GM12875 (cell line): Measurements from ENCODE around the gene PAPSS1.

Experiments used
- H3K4me3 ChIP-seq: one replicate; pipeline ENCODE4 v1.5.1; 2011; ENCODE audit warnings: low read depth, low read length, control low read depth
- TF ChIP-seq, protein P1 (sequence below): IDR thresholded peaks from 2 replicates; pipeline ENCODE4 v1.5.1; 2011; ENCODE audit warnings: low read depth, mild to moderate bottlenecking, control low read depth, inconsistent platforms, low read length, moderate library complexity, borderline replicate concordance; ENCODE audit not compliant: insufficient read depth

PAPSS1 gene

GRCh38 chr4:107624024-107624423 lies 96.0 kb downstream of the PAPSS1 start:
- TF ChIP-seq, protein P1, sequence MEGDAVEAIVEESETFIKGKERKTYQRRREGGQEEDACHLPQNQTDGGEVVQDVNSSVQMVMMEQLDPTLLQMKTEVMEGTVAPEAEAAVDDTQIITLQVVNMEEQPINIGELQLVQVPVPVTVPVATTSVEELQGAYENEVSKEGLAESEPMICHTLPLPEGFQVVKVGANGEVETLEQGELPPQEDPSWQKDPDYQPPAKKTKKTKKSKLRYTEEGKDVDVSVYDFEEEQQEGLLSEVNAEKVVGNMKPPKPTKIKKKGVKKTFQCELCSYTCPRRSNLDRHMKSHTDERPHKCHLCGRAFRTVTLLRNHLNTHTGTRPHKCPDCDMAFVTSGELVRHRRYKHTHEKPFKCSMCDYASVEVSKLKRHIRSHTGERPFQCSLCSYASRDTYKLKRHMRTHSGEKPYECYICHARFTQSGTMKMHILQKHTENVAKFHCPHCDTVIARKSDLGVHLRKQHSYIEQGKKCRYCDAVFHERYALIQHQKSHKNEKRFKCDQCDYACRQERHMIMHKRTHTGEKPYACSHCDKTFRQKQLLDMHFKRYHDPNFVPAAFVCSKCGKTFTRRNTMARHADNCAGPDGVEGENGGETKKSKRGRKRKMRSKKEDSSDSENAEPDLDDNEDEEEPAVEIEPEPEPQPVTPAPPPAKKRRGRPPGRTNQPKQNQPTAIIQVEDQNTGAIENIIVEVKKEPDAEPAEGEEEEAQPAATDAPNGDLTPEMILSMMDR: no peak
- no peak overlapping the region for H3K4me3 ChIP-seq

DNA sequence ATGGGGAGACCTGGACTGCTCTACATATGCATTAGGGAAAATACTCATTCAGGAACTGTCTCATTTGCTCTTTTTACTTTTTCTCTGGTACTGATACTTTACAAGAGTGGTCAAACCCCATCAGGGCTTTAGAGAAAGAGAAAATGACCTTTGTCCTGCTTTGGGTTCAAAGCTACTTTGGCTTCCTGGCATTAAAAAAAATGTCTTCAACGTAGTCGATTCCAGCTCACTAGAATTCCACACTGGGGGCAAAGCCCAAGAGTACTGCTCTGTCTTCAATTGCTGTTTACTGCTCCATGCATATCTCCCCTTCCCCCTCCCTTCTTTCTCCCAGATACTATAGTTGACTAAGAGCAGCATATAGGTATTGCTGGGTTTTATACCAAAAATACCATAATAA lies 98.0 kb downstream of the PAPSS1 start:
- H3K4me3 ChIP-seq: no peak overlapping the region
- TF ChIP-seq, protein P1: no peak

- no peak overlapping the region for H3K4me3 ChIP-seq
- TF ChIP-seq, protein P1: no peak
These were observed 100.3 kb downstream of the PAPSS1 start for GRCh38 chr4:107619731-107620130.

DNA sequence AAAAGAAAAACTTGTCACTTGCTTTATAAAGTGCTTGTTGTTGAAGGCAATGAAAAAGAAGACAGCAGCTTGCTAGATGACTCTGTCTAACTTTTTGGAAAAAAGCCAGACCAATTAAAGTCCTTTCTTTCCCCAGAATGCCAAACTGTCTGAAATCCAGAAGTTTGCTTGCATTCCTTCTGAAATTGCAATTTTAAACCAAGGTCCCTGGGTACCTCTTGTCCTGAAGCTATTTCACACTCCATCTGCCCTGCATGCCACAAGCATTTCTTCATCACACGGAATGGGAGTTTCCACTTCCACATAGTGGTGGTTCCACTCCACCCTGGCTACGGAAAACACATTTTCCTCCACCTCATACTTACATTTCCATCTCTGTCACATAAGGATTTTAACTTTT lies 101.0 kb downstream of the PAPSS1 start:
- TF ChIP-seq, protein P1: no peak
- no peak overlapping the region for H3K4me3 ChIP-seq

DNA sequence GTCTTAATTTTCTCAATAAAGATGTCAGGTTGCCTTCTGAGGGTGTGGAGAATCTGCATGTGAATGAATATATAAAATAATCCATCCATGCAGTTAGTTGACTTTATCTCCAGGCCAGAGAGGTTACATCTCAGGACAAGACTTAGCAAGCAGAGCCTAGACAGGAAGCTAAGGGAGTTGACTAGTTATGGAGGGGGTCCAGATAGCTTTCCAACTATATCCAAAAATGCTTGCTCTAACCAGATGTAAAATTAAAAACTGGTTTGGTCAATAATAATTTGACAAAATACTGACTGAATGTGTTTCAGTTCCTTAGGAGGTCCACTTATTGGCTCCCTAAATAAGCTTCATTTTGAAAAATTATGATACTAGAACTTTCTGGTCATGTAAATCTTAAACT lies 101.4 kb downstream of the PAPSS1 start:
- H3K4me3 ChIP-seq: no peak overlapping the region
- TF ChIP-seq, protein P1: no peak

DNA sequence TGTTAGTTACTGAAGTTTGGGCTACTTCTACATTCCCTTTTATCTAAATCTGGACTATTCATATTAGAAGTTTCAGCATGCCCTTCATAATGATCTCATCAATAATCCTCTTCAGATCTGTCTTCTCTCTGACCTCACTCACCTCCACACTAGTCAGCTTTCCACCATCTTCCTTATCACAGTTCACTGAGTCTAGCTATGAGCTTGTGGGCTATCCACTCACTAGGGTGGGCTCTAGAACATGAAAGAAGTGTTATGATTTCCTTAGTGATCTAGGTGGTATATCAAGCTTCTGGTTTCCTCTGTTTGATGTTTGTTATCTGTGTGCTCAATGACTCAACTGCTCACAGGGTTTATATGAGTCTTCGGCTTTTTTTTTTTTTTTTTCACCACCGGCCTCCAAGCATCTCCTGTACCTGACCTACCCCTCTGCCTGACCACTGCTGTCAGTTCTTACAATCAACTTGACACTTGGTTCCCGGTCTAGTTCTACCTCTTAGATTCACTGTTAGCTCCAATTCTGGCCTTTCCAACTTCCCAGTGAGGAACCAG lies 103.1 kb downstream of the PAPSS1 start:
- H3K4me3 ChIP-seq: no peak overlapping the region
- TF ChIP-seq, protein P1: no peak

- H3K4me3 ChIP-seq: no peak overlapping the region
- TF ChIP-seq, protein P1: no peak
These were observed 104.2 kb downstream of the PAPSS1 start for GRCh38 chr4:107615809-107616208.
